Fibroblast of pulmonary artery (primary cell): ENCODE data around the gene HLCS.

Source experiments
- DNase-seq: peaks from one replicate; pipeline ENCODE4 v3.0.0-alpha.2; 2010; ENCODE audit warnings: low read depth
- H3K4me3 ChIP-seq: replicated peaks from 2 replicates; pipeline ENCODE4 v1.5.1; 2011; ENCODE audit warnings: low read depth, mild to moderate bottlenecking, control low read depth, low read length, moderate library complexity
- CTCF ChIP-seq: IDR thresholded peaks from 2 replicates; pipeline ENCODE4 v1.5.1; 2011; ENCODE audit warnings: mild to moderate bottlenecking, control low read depth, low read length, inconsistent platforms; ENCODE audit errors: missing control alignments

Gene HLCS

DNA sequence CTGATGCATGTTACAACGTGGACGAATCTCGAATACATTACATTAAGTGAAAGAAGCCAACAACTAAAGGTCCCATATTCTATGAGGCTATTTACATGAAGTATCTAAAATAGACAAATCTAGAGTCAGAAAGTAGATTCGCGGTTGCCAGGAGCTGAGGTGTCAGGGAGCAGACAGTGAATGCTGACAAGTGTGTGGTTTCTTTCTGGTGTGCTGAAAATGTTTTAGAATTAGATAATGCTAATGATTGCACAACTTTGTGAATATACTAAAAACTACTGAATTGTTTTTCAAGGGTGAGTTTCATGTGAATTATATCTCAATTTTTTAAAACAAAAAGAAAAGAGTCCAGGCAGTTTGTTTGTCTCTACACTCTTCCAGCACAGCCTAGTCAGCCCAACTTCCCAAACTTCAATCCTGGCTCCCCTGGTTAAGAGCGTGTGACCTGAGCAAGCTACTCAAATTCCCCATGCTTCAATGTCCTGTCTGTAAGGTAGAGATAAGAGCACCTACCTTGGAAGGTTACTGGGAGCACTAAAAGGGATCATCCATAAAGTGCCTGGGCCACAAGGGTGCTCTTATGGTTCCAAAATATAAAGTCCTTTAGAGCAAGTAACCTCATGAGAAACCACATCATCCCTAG is 20.9 kb downstream of the HLCS start:
- no peak for TF ChIP-seq CTCF
- peak; percentile 42 for DNase-seq
- no peak overlapping the region for H3K4me3 ChIP-seq

DNA sequence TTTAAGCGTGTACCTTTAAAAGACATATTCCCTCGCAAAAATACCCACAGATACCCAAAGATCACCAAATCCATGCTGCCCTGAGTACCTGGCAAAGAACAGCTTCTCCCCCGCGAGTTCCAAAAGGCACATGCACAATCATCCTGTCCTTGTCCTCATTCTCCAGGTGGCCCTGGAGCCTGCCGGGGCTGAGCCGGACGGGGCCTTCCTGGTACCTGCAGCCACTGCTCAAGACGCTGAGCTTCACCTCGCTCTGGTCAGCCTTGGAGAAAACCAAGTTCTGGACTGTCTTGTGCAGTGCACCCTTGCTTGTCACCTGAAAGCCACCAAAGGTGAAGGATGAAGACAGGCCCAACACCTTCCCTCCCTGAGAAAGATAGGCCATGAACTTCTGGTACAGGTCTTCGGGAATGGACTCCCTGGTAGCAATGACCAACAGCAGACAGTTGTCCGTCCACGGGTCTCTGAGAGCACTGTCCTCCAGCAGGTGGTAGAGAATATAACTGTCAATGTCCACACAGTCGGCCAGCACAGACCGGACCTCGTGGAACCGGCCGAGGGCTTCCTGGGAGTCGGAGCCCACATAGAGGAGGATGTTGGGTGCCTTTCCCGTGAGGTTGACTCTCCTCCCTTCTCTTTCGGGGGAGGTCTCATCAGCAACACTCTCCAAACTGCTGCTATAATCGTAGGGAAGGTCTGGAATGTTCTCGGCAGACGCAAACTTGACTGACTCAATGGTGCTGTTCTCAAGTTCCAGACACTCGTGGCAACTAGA is 29.9 kb downstream of the HLCS start:
- H3K4me3 ChIP-seq = no peak overlapping the region
- no peak for DNase-seq
- TF ChIP-seq CTCF = no peak

- DNase-seq = no peak
- no peak for TF ChIP-seq CTCF
- no peak overlapping the region for H3K4me3 ChIP-seq
Measured at GRCh38 chr21:36934864-36935420, 31.5 kb downstream of the HLCS start.

DNA sequence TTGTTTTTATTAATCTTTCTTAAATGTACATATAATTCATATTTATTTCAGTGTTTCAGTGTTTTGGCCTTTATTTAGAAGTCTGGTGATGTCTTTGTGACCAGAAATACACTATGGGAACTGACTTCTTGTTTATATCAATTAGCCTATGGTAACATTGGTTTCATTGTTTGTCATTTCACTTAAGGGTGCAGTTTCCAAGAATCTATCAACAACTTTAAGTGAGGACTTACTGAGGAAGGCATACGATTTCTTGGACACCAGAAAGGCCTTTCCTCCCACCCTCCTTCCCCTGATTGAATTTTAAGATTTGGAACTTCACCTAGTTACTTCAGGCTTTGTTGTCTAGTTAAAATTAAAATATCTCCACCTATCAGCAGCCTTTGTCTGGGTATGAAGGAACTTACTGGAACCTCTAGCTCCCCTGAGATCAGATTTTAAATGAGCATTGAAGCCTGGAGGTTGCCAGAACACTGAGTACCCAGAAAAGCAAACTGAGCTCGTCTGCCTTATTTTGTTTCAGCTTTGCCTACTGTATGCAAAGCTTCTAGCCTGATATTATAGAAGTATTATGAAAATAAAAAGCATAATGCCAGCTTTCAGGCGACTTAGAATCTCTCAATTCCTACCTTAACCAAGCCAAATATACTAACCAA is 34.2 kb downstream of the HLCS start:
- peak; percentile 27 for DNase-seq
- no peak overlapping the region for H3K4me3 ChIP-seq
- TF ChIP-seq CTCF = no peak

DNA sequence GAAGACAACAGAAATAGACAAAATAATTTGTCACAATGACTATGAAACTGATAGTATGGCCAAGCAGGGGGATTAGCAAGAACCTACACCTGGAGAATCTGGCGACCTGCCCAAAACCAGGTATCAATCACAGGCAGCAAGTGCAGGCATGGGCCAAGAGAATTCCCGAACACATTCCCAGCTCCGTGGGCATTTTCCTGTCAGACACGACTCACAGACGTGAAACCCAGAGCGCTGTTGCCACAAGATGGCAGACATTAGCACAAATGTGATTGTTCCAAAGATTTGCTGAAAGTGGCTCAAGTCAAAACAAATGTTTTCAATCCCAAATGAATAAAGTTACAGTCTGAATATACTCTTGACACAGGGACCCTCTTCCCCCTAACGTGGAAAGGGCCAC is 36.8 kb downstream of the HLCS start:
- DNase-seq = peak; percentile 20
- peak; percentile 16 for TF ChIP-seq CTCF

GRCh38 chr21:36928960-36929359 is 37.5 kb downstream of the HLCS start:
- no peak for TF ChIP-seq CTCF
- H3K4me3 ChIP-seq = no peak overlapping the region
- no peak for DNase-seq

More for the DNA sequence above, 36.8 kb downstream of the HLCS start:
- H3K4me3 ChIP-seq = no peak overlapping the region
